GM19397 (cell line): ENCODE data around the gene ATP13A4.

ENCODE experiments used
- ATAC-seq: cut with Tn5 transposase; IDR thresholded peaks from one replicate; pipeline ENCODE4 v1.9.1; 2021; ENCODE audit warnings: mild to moderate bottlenecking, moderate library complexity; ENCODE audit not compliant: unreplicated experiment

The ATP13A4 gene

DNA sequence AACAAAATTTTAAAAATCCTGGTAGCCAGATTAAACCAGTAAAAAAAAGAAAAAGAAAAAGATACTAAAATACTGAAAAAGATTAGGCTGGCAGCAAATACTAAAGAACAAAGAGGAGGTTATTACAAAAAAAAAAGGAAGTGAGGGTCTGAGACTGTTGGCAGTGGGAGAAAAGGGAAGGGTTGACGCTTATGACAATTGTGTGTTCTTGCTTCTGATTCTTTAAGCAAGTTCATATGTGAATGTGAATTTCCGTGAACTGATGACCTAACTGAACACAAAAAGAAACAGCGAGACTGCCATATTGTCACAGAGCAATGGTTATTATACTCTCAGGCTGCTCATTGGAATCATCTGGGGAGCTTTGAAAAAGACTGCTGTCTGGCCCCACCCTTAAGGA, 56.5 kb downstream of the ATP13A4 start:
- no peak for ATAC-seq

GRCh38 chr3:193496658-193497057, 58.0 kb downstream of the ATP13A4 start:
- no peak for ATAC-seq

DNA sequence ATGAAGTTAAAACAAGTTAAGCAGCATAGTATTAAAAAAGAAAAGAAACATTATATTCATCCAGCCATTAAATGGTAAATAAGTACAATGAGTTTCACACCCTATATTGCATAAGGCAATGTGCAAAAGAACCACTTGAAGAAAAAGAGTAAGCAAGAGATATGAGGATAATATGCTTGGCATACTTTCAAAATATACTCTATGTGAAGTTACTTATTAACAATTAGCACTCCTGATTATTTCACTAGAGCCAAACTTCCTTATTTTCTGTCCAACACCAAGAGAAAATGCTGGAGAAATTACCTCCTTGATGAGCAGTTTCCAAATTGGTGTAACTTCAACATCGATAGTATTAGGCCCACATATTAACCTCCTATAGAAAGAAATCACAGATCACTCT, 63.7 kb downstream of the ATP13A4 start:
- no peak for ATAC-seq

GRCh38 chr3:193490580-193490979, 64.1 kb downstream of the ATP13A4 start:
- no peak for ATAC-seq

GRCh38 chr3:193489949-193490348, 64.7 kb downstream of the ATP13A4 start:
- ATAC-seq = no peak

GRCh38 chr3:193488741-193489140, 66.0 kb downstream of the ATP13A4 start:
- no peak for ATAC-seq

DNA sequence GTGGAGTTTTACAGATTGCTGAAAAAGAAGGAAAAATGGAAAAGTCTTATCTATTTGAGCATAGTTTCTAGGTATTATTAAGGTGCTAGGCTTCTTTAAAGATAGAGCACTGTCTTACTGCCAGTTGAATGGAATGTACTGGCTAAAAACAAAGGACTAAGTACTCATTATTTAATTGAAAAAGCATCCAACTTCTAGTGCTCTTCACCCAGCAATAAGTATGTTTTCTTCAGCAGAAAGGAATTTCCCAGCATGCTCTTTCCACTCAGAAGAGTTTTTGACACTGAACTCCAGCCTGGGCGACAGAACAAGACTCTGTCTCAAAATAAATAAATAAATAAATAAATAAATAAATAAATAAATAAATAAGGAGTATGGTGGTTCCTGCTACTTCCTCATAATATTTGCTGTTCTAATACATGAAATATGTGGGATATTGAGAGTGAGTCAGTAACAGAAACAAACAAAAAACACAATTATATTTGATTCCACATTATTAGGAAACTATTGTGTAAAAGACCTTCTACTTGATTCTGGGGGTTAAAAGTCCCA, 70.6 kb downstream of the ATP13A4 start:
- no peak for ATAC-seq

DNA sequence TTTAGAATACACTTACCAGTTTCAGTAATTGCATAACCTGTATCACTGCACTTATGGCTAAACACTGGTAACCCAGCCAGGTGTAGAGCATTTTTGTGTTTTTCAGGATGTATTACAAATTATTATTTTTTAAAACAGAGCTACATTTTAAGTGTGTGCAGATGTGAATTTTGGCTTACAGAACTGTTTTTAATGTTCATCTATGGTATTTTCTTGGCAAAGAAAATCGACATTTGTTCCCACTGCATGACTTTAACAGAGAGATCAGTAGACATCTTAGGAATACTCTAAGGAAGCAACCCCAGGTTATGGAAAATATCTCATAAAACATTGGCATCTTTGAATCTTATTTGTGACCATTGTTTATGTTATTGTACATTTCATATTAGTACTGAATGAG, 73.3 kb downstream of the ATP13A4 start:
- no peak for ATAC-seq

GRCh38 chr3:193474446-193474845, 80.2 kb downstream of the ATP13A4 start:
- ATAC-seq = no peak

DNA sequence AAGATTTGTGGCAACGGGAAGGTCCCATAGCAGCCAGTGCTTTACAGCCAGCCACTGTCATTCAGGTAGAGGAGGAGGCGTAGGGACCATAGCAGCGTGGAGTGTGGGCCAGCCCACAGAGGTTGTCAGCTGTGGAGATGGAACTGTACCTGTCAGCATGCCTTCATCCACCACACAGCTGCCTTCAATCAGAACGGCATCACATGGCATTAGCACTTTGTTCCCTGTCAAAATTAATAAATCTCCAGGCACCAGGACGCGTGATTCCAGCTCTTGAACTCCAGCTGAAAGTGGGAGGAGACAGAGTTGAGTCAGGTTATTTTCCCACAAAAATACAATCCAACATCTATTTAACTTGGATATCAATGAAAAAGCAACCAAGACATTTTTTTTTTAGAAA, 84.0 kb downstream of the ATP13A4 start:
- no peak for ATAC-seq

- ATAC-seq = no peak
Observed at GRCh38 chr3:193465992-193466608, 88.6 kb downstream of the ATP13A4 start.

- no peak for ATAC-seq
Observed at GRCh38 chr3:193464889-193465288, 89.8 kb downstream of the ATP13A4 start.

GRCh38 chr3:193457526-193457925, 97.2 kb downstream of the ATP13A4 start:
- ATAC-seq = no peak

DNA sequence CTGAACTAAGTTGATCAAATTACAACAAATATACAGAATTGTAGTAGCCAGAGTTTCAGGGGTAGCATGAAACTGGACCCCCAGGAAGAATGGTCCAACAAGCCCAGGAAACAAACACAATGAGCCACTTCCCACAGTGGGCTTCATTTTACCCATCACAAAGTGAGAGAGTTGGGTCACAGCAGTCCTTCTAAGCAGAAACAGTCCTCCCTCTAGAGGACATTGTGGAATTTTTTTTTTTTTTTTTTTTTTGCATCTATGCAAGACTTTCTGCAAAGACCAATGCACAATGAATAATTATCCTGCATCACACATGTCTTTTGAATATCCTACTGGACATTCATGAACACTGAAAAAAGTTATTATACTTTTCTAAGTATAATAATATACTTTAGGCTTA, 102.4 kb downstream of the ATP13A4 start:
- no peak for ATAC-seq

DNA sequence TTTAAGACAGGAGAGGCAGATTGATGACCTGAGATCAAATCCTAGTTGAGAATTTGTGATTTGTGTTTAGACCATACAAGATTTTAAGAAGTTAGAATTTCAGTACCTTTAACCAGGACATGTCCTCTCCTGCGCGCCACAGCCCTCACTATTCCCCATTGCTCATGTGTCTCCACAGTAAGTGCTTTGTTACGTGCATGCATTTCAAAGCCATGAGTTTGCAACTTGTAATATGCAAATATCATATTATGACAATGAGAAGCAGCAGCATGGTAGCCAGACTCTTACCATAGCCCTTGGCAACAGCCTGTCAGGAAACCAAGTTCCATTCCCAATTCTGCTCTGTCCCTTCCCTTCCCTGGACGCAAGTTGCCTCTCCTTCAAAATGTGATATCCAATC, 102.8 kb downstream of the ATP13A4 start:
- ATAC-seq = no peak

GRCh38 chr3:193446965-193447602, 107.6 kb downstream of the ATP13A4 start:
- no peak for ATAC-seq

GRCh38 chr3:193439423-193439822, 115.3 kb downstream of the ATP13A4 start:
- ATAC-seq = no peak

DNA sequence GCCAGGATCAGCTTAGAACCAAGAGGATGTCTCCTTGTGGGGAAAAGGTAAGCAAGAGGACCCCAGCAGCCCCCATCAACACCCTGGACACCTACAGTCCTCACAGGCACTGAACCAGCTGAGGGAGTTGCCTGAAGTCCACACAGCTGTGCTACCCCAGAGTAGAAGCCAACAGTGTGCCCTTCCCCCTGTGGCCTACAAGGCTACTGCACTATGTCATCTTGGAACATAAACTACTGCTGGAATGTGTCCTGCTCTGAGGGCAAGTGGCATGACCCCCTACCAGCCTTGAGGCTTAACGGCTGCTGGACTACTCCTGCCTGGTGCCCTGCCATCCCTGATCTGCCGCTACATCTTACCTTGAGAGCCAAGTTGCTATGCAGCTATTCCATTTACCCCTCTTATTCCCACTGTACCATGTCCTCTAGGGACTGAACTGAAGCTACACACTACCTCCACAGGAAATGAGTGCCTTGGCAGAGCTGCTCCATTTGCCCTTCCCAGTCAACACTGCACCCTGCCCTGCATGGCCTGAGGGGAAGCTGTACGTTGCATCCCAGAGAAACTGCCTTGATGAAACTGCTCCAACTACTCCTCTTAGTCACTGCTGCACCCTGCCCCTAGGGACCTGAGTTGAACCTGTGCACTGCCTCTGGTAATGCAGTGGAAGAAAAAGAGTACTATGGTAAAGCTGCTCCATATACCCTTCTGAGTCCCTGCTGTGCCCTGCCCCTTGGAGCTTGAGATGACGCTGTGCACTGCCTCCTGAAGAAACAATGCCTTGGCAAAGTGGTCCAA, 135.9 kb downstream of the ATP13A4 start:
- ATAC-seq = no peak

- ATAC-seq = no peak
Observed at GRCh38 chr3:193416629-193417028, 138.1 kb downstream of the ATP13A4 start.

- ATAC-seq = no peak
Observed at GRCh38 chr3:193407688-193408087, 147.0 kb downstream of the ATP13A4 start.

GRCh38 chr3:193407112-193407511, 147.6 kb downstream of the ATP13A4 start:
- no peak for ATAC-seq

- no peak for ATAC-seq
Observed at GRCh38 chr3:193403307-193403706, 151.4 kb downstream of the ATP13A4 start.
